H4 (cell line): Measurements from ENCODE around the gene TMC6. TPM values are rescaled to one million over a fixed set of nuclear protein-coding genes. Genes with fewer than 3 reads are reported as not detected.
A peak's percentile ranks its signal among the peaks of the same experiment; 100 is the strongest.

Experiments
- DNase-seq: peaks from one replicate; pipeline ENCODE4 v3.0.0-alpha.2; 2015; ENCODE audit warnings: low spot score
- total RNA-seq: library from RNA; depleted of rRNA; stranded (reverse); fragments of >200 nt; shearing (Covaris generic); gene quantifications from 2 replicates; pipeline ENCODE4 v1.2.3, GENCODE V29; 2014

TMC6 gene
- total RNA-seq, 1 experiment from 2014 or later = 2.7 TPM

DNA sequence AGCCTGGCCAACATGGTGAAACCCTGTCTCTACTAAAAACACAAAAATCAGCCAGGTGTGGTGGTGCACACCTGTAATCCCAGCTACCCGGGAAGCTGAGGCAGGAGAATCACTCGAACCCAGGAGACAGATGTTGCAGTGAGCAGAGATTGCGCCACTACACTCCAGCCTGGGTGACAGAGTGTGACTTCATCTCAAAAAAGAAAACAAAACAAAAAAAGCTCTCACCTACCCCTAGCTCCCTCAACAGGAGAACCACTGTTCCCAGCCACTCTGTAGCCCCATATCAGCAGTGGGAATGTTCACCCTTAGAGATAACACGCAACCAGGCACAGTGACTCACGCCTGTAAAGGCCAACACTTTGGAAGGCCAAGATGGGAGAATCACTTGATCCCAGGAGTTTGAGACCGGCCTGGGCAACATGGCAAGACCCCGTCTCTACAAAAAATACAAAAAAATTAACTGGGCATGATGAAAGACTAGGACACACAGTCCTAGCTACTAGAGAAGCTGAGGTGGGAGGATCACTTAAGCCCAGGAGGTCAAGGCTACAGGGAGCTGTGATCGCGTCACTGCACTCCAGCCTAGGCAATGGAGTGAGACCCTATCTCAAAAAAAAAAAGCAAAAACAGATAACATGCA lies 7.4 kb upstream of the TMC6 start:
- no peak for DNase-seq

DNA sequence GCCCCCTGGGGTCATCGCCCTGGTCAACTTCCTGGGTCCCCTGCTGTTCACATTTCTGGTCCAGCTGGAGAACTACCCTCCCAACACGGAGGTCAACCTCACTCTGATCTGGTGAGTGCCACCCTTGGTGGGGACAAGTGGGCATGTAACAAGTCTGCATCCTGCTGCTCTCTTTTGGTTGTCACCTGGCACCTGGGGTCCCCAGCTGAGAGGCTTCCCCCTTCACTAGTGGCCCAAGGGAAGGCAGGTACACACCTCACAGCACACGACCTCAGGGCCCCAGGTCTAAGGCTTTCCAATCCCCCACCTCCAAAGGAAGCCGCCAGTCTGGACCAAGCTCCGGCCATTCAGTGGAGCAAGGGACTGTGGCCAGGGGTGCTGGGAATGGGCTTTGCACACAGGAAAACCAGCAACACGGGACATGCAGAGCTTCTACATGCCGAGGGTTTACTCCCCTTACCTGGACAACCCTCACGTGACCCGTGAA lies 6.4 kb upstream of the TMC6 start:
- DNase-seq = no peak

DNA sequence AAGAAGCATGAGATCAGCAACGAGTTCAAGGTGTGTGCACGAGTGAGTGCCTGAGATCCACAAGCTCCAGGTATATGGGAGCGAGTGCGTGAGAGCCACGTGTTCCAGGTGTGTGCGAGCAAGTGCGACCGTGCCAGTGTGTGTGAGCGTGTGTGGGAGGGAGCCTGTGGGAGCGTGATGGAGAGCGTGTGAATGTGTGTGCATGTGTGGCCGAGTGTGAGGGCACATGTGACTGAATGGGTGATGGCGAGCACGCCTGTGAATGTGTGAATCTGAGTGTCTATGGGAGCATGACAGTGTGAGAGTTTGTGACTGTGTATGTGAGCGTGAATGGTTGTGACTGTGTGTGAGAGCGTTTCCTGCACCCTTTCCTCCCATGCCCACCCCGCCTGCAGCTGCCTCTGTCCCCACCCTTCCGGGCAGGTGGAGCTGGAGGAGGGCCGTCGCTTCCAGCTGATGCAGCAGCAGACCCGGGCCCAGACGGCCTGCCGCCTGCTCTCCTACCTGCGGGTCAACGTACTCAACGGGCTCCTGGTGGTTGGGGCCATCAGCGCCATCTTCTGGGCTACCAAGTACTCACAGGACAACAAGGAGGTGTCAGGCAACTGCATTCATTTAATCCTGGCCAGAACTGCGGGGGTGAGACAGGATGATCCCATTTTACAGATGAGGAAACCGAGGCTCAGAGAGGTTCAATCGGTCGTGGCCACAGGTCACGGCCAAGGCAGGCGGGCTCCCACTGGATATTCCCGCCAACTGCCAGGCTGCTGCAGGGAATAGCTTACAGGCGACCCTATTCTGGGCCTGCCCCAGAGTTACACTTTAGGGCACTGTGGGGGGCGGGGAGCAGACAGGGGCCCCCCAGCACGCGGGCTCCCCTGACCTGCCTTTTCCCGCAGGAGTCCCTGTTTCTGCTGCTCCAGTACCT lies 5.7 kb upstream of the TMC6 start:
- peak; percentile 43 for DNase-seq

DNA sequence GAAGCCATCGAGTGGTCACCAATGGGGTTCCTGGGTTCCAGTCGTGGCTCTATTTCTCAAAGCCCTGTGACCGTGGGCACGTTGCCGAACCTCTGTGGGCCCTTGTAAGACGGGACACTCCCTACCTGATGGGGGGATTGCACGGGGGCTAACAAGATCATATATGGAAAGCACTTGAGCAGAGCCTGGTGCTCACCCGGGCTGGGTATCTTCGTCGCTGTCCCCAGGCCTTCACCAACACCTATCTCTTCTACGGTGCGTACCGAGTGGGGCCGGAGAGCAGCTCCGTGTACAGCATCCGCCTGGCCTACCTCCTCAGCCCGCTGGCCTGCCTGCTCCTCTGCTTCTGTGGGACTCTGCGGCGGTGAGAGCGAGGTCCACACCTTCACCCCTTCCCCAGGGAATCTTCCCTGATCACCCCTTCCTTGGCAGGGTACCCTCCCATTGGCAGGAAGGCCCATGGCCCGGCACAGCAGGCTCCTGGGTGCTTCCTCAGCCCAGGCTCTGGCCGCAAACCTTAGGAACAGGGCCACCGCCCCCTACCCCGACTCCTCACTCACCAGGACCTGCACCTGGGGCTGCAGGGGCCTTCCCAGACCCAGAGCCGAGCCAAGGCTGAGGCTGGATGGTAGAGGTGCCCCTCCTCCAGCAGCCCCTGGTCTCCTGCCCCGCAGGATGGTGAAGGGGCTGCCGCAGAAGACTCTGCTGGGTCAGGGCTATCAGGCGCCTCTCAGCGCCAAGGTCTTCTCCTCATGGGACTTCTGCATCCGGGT lies 4.8 kb upstream of the TMC6 start:
- no peak for DNase-seq

DNA sequence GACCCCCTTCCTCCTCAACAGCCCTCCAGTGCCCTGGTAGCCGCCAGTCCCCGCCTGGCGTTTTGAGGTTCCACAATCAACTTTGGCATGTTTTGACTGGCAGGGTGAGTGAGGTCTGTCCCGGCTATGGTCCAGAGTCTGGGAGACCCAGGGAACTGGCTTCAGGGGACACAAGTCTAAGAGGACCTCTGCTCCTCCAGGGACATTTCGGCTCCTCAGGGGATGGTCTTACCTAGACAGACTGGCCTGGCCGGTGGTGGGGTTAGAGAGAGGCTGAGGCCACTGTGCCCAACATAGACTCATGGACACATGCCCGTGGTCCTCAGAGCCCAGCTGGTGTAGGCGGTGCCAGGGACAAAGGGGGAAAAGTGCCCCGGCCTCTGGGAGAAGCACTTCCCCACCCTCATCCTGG lies 4.2 kb upstream of the TMC6 start:
- DNase-seq = no peak

DNA sequence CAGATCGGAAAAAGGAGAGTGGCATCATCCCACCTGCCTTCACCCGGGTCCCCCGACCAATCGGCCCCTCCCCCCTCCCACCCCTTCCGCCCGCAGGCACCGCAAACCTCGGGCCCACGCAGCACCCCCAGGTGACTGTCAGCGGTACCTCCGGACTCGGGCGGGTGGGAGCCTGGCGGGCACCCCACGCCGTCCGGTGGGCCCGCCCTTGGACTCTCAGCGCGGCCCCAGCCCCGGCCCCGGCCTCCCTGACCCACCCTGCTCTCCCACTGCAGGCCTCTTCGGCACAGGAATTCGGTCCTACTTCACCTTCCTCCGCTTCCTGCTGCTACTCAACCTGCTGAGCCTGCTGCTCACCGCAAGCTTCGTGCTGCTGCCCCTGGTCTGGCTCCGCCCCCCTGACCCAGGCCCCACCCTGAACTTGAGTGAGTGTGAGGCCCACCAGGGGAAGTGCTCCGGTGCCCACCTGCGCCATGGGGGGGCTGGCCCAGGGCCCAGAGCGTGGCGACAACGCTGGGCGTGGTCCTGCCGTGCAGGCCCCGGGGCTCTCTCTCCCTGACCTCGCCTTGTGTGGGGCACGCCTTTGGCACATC lies 3.6 kb upstream of the TMC6 start:
- DNase-seq = no peak

DNA sequence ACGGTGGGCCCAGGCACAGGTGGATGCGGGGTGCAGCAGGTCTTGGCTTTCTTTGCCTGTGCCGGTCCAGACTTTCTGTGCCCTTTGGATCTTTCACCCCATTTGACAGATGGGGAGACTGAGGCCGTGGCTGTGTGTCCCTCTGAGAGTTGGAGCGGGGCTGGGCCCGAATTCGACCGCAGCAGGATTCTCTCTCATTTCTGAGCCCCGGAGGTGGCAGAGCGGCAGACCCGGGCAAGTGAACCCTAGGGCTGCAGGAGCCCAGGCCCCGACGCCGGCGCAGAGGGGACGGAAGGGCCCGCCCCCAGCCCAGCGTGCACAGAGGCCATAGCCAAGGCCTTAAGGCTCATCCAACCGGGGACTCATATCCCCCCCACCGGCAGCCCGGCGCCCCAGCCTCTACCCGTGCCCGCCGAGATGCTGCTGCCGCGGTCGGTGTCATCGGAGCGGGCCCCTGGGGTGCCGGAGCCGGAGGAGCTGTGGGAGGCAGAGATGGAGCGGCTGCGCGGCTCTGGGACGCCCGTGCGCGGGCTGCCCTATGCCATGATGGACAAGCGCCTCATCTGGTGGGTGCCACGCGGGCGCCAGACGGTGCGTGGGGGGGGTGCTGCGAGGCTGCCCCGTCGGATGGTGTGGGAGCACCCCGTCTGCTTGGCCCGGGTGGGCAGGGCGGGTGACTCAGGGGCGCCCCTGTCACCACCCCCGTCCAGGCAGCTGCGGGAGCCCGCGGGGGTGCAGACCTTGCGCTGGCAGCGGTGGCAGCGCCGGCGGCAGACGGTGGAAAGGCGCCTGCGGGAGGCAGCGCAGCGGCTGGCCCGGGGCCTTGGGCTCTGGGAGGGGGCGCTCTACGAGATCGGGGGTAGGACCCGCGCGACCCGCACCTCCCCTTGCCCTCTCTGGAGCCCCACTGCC lies 2.9 kb upstream of the TMC6 start:
- no peak for DNase-seq

DNA sequence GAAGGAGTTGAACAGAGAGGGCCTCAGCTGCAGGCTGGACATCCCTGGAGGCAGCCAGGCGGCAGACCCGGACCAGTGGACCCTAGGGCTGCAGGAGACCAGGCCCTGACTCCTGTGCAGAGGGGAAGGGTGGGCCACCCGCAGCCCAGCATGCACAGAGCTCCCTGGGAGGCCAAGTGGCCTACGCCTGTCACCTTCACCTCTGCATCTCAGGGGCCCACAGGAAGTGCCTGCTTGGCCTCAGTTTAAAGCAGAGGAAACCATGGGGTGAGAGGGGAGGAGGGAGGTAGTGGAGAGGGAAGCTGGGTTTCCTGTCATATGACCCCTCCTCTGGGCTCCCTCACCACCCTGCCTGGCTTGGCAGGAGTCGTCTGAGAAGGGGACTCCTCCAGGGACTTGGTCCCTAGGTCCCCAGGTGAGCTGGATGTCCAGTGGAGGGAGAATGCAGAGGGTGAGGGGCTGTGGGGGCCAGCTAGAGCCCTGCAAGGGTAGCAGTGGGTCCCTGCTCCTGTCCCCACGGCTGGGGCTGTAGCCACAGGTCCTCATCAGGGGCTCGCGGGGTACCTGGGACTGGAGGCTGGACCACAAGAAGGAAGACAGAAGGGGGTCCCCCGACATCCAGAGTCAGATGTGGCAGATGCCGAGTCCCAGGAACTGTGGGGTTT lies 2.0 kb upstream of the TMC6 start, which contains the start of gene TMC8:
Gene TMC8 (plus strand): TSS at position 335 of the 665 bp plus-strand sequence. CDS start 818 bp downstream, outside the sequence.
- no peak for DNase-seq

DNA sequence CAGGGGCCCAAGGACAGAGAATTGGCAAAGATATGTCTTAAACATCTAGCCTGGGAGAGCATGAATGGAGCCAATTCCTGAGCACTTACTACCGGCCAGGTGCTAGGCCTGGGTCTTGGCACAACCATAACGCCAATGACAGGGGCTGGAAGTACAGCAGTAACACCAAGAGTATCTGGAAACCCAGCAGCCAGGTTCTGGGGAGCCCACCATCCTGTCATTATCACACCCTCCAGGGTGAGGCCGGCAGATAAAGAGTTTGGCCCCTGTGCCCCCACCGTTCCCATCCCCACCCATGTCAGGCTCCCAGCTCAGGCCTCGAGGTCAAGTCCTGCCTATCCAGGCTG lies 1.5 kb upstream of the TMC6 start:
- no peak for DNase-seq

DNA sequence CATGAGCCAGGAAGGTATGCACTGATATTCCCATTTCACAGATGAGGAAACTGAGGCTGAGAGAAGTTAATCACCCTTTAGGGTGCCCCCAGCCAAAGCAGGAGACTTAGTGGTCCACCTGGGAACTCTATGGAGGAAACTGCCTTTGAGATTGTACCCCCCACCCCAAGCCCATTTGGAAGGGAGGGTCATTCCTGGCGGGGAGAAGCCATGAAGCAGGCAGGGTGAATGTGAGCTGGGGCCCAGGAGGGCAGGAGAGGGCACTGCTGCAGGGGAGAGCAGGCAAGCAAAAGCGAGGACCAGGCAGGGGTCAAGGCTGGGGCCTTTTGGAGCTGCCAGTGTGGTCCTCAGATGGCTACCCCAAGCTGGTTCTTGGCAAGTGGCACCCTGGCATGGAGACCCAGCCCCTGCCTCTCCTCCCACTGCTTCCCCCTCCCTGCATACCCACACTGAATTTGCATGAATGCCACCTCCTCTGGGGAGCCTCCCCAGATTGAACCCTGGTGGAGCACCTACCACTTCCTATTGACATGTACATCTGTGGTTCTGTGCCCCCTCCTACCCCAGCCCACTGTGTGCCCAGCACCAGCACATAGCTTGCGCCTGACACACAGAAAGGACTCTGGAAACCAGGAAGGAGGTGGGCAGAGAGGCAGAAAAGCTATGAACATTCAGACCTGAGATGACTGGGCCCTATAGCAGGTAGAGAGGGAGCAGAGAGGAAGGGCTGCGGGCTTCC lies 965 bp upstream of the TMC6 start:
- no peak for DNase-seq

DNA sequence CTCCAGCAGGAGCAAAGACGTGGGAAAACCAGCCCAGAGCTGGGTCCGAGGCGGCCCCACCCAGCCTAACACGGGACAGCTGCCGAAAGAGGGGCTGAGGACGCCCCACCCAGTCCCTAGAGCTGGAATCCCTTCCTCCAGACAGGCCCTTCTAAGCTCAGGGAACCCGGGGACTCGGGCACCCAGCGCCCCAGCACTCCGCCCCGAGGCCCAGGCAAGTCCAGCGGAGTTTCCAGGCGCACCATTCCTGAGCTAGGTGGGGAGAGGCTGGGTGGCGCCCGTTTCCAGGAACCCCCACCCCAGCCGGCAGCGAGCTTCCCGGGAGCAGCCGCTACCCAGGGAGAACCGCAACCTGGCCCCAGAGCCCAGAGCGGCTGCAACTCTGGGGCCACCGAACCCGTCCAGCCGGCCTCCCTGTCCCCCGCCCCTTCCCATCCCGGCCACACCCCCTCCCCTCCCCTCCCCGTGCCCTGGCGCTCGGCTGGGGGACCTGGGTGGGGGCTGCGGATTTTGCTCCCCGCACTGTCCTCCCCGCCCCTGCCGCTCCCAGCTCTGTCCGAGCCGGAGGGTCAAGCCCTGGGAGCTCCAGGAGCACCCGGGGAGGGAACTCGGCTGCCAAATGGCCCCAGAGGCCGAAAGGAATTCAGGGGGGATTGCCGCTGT lies 536 bp downstream of the TMC6 start:
- no peak for DNase-seq

DNA sequence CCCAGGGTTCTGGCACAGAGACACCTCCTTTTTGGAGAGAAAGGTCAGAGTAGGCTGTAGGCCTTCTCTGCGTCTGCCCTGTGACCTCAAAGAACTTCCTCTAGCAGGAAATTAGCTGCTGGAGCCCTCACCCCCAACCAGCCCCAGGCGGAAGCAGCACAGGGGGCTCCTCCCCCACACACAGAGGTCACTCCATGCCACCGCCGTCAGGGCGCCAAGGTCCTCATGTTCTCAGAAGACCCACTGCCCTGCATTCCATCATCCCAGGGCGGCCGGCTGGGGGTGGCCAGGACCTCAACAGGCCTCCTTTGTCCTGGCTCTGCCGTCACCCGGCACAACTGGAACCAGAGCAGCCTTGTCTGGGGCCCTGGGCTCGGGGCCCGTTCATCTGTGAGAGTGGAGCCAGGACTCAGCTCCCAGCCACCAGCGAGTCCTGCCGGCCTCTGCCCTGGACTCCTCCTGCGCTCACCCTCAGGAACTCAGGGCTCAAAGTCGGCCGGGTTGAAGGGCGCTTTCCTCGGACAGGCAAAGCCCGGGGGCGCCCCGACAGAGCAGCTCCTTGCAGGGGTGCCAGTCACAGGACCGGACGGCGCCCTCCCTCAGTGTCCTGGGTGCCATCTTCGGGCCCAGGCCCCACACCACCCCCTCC lies 1.2 kb downstream of the TMC6 start:
- DNase-seq = no peak

DNA sequence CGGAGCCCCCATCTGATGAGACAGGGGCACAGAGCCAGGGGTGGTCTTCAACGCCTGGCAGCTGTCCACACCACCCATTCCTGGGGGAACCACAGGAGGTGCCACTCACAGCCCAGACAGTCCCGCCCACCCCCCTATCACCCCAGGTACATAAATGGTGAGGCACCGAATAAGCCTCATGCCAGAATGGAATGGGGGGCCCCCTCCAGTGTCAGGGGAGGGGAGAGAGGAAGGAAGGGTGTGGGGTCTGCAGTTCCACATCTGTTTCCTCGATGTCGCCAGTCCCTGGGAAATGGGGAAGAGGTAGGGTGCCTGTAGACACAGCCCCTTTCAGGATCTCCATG lies 1.7 kb downstream of the TMC6 start:
- DNase-seq = no peak

DNA sequence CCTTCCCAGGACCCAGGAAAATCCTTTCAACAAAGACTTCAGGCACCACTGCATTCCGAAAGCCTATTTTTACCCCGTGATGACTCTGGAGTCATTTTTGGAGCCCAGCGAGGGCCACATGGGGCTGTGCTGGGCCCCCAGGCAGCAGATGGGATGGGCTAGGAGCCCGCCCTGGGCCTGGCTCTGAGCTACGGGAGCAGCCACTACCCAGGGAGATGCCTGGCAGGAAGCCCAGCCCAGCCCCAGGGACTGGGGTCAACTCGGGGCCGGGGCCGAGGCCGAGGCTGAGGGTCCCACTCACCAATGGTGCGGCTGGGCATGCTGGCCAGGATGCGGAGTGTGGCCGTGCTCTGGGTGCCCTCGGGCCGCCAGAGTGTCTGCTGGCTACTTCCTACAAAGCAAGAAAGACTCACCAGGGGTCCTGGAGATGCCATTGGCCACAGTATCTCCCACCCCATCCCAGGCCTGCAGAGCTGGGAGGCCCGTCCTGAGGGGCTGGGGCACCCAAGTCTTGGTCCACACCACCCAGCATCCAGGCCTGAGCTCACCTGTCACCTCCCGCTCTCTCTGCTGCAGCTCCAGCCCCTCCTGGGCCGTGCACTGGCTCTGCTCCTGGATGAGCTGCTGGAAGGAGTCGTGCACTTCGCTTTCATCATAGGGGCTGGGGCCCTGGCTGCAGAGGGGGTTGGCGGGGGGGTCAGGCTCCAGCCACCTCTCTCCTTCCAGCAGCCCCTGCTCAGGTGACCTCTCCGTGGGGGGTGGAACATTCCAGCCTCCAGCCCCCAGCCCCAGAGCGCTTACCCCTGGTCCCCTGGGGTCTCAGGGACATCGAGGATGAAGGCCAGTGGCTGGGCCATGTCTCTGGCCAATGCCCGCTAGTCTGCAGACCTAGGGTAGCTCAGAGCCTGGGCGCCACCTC lies 2.3 kb downstream of the TMC6 start:
- DNase-seq = no peak

DNA sequence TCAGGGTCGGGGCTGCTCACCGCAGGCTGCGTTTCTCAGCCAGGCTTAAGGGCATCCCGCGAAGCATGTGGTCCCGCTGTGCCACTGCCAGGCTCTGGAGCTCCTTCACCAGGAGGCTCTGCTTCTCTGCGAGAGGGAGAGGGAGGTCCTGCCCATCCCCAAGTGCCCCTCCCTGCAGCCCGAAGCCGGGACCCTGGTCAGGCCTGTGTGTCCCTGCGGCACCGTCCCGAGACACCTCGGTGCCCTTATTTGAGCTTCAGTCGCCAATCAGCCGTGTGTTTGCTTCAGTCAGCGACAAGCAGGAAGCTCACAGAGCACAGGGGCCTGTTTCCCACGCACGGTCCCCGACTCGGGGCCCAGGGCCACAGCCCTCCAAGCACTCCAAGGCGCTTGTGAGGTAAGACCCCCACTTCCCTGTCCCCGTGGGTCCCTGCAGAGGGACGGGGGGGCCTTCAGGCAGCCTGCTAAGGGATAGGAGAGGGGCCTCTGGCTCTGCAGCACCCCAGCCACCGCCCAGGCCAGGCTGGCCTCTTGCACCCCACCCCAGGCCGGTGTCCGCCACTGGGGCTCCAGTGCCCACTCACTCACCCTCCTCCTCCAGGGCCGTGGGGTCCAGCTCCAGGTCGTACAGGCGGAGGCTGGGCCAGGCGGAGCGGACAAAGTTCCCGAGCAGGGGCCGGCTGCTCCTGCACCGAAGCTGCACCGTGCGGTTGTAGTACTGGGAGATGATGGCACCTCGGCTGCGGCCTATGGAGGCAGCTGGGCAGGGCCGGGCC lies 3.2 kb downstream of the TMC6 start:
- DNase-seq = no peak

DNA sequence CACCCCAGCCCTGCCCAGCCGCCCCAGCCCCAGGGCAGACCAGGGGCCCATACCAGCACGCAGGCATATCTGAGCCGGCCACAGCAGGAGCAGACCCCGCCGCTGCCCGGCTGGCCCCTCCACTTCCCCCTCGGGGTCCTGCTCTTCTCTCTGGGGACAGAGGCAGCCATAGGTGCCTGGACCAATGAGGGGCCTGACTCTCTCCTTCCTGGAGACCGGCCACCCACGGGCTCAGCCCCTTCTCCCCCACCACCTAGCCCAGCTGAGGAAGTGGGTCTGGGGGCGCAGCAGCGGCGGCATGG lies 3.8 kb downstream of the TMC6 start:
- no peak for DNase-seq
